GM18873 (cell line): Measurements from ENCODE around the gene ATP6V1A.

ENCODE experiments used
- ATAC-seq: cut with Tn5 transposase; IDR thresholded peaks from one replicate; pipeline ENCODE4 v1.9.1; 2021; ENCODE audit warnings: mild to moderate bottlenecking, moderate library complexity, moderate number of reproducible peaks; ENCODE audit not compliant: unreplicated experiment, low FRiP score

ATP6V1A gene

GRCh38 chr3:113746548-113747282 is at the start of gene ATP6V1A:
Gene ATP6V1A, plus strand, starts transcription at chr3:113747035. Its CDS starts 31,719 bp downstream, at chr3:113778754.
- ATAC-seq: peak; percentile 30

GRCh38 chr3:113697500-113698090 is 49.2 kb upstream of the ATP6V1A start:
- ATAC-seq: no peak

DNA sequence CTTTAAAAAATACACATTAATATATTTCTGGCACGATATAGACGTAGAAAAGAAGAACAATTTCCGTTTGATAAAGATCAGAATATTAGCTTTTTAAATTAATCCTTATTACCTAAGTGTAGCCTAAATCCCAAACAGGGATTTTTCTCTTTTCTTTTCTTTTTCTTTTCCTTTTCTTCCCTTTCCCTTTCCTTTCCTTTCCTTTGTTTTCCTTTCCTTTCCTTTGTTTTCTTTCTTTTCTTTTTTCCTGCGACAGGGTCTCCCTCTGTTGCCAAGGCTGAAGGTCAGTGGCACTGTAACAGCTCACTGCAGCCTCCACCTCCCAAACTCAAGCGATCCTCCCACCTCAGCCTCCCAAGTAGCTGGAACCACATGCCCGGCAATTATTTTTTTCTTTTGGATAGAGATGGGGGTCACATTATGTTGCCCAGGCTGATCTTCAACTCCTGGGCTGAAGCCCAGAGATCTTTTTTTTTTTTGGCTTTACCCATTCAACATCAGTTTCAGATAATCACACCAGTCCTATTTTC is 48.6 kb upstream of the ATP6V1A start:
- ATAC-seq: no peak

- ATAC-seq: no peak
Measured at GRCh38 chr3:113698956-113699355, 47.9 kb upstream of the ATP6V1A start.

GRCh38 chr3:113707835-113708234 is 39.0 kb upstream of the ATP6V1A start:
- no peak for ATAC-seq

DNA sequence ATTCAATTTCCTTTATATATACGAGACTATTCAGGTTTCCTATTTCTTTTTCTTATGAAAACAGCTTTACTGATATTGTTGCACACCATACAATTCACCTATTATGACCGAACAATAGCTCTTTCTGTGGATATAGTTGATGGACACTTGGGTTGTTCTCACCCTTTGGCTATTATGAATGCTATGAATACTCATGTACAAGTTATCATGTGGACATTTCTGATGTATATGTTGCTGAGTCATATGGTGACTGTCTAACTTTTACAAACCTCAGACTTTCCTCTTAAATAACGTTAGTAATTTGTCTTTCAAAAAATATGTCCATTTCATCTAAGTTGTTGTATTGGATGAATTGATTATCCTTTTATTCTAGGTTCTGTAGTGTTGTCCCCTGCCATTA is 34.7 kb upstream of the ATP6V1A start:
- no peak for ATAC-seq

DNA sequence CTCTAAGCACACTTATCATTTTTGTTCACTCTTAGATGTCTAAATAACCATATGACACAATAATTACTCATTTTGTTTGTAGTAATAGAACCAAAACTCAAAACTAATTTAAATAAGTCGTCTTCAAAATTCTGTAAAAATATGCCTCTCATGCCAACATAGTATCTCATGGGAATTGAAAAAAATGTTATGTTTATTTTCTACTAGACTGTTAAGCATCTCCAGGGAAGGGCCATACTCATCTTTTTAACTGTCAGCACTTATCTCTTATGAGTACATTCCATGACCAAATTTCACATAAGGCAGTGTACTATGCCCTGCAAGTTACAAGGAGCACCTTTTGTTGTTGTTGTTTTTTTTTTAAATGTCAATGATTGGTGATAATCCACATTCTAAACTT is 32.1 kb upstream of the ATP6V1A start:
- ATAC-seq: no peak

DNA sequence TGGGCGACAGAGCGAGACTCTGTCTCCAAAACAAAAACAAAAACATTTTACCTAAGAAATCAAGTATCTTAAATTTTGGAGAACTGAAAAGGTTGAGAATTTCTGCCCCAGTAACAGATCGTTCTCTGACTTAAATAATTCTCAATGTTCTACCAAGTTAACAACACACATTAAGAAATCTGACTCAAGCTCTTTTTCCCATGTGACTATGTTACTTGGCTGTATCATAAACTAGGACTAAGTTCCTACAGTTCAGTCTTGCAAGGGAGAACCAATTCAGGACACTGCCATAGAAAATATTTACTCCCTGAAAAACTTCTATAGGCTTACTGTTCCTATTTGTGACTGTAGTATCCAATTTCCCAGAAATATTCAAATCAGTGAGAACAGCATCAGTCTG is 29.5 kb upstream of the ATP6V1A start:
- ATAC-seq: no peak

DNA sequence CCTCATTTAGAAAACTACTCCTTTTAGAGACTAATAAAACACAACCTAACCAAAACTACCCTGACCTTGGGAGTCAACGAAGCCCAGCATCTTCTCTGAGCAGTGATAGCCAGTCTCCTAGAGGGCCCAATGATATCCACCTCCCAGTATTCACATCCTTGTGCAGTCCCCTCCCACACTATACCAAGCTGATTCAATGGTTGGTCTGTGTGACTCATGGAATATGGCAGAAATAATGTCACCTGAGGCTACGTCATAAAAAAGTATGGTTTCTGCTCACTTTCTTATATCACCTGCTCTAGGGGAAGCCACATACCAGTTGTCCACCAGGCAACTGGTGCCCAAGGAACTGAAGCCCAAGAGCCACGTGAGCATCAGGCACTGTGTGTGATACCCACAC is 29.0 kb upstream of the ATP6V1A start:
- ATAC-seq: no peak

- ATAC-seq: no peak
Measured at GRCh38 chr3:113719294-113719693, 27.5 kb upstream of the ATP6V1A start.

DNA sequence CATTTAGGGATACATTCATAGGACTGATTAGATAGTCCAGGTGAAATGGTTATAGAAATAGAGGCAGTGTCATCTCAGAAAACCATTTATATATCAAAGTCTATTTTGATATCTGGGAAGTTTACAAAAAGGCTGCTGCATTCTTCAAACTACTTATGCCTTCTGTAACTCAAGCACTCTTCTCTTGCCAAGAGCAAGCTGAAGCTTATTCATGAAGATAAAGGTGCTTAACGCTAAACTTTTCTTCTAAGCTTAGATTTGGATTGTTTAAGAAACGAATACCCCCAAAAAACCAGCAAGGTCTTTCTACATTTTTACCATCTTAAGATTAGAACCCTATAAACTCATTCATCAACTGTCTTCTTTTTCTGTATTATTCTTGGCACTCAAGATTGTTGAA is 27.1 kb upstream of the ATP6V1A start:
- ATAC-seq: no peak

DNA sequence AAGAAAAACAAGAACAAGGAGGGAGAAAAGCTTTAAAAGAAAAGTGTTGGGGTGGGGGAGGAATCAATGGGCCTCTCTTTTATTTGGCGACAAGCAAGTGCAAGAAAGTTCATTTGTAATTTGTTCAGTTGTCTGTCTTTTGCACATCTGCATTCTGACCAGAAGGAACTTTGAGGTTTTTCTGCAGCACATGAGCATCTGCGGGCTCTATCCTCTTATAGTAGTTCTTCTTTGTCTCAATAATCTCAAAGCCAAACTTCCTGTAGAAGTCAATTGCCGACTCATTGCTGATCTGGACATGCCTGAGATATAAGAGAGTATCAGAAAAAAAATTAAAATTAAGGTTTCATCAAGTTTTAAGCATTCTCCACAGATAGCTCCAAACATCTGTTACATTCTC is 25.2 kb upstream of the ATP6V1A start:
- no peak for ATAC-seq

DNA sequence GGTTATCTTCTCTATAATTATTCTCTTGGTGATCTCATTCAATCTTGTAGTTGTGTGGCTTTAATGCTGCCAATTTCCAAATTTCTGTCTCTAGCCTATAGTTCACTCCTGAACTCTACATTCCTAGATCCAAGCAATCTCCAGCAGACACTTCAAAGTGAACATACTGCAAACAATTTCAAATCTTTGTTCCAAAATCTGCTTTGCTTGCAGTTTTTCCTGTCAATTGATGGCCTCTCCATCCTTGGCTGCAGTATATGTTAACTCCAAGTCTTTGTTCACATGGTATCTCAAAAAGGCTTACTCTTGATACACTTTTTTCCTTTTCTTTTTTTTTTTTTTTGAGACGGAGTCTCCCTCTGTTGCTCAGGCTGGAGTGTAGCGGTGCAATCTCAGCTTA is 18.2 kb upstream of the ATP6V1A start:
- ATAC-seq: no peak

GRCh38 chr3:113730550-113730949 is 16.3 kb upstream of the ATP6V1A start:
- no peak for ATAC-seq

GRCh38 chr3:113731694-113732093 is 15.1 kb upstream of the ATP6V1A start:
- no peak for ATAC-seq

DNA sequence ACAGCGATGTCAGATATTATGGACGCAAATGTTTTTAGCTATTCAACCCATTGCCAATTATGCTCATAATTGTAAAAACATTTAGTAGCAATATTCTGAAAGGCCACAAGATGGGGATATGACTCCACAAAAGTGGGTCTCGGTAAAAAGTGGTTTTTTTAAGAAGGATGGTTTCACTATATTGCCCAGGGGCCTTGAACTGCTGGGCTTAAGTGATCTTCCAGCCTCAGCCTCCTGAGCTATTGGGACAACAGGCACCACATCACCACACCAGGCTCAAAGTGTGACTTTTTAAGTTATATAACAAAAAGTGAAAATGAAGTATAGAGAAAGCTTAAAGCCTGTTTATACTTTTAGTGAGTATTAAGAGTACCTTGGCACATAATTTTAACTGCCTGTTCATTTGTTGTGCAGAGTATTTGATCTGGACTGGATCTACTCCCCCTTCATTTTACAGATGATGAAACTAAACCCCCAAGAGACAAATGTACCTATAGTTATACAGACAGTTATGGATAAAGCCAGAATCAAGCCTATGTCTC is 10.2 kb upstream of the ATP6V1A start:
- no peak for ATAC-seq

DNA sequence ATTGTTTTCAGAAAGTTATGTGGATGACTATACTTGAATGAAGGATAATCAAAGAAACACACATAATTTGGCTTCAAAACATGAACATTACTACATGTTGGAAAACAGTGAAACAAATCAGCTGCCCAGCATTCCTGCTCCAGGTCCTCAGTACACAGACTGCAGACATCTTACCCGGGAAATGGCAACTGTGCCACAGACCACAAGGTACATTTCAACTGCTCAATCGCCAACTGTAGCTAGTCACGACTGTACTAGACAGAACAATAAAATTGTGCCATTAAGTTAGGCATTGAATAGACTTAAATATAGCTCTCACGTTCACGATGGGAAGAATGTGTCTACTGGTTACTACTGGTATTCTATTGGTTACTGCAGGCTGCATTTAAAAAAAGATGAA is 5.7 kb upstream of the ATP6V1A start:
- ATAC-seq: no peak

GRCh38 chr3:113741620-113742019 is 5.2 kb upstream of the ATP6V1A start:
- no peak for ATAC-seq

- no peak for ATAC-seq
Measured at GRCh38 chr3:113743006-113743630, 3.7 kb upstream of the ATP6V1A start.

GRCh38 chr3:113744941-113745755 is 1.7 kb upstream of the ATP6V1A start:
- ATAC-seq: peak; percentile 66
